GM12874 (cell line): Measurements from ENCODE around the gene FOLR2.

Experiments used
- CTCF ChIP-seq: IDR thresholded peaks from 2 replicates; pipeline ENCODE4 v1.5.1; 2011; ENCODE audit warnings: low read depth, mild to moderate bottlenecking, control low read depth, low read length, moderate library complexity; ENCODE audit not compliant: insufficient read depth

The FOLR2 gene

GRCh38 chr11:72232260-72233055 is 15.9 kb downstream of the FOLR2 start:
- no peak for TF ChIP-seq CTCF

GRCh38 chr11:72233056-72233772 is 16.6 kb downstream of the FOLR2 start:
- TF ChIP-seq CTCF = no peak

GRCh38 chr11:72233773-72234513 is 17.3 kb downstream of the FOLR2 start:
- no peak for TF ChIP-seq CTCF

GRCh38 chr11:72234514-72234830 is 17.9 kb downstream of the FOLR2 start:
- TF ChIP-seq CTCF = no peak

GRCh38 chr11:72234920-72235319 is 18.3 kb downstream of the FOLR2 start:
- no peak for TF ChIP-seq CTCF

GRCh38 chr11:72235351-72236057 is 18.9 kb downstream of the FOLR2 start:
- no peak for TF ChIP-seq CTCF

- TF ChIP-seq CTCF = no peak
Measured at GRCh38 chr11:72236083-72236697, 19.6 kb downstream of the FOLR2 start.
